Measurements from ENCODE around the gene PPIL1. TPM values are rescaled to one million over a fixed set of nuclear protein-coding genes. Genes with fewer than 3 reads are reported as not detected.

Gene PPIL1
- total and polyA plus RNA-seq, 2 experiments from 2014 or later = 51.7 to 53.0 TPM

DNA sequence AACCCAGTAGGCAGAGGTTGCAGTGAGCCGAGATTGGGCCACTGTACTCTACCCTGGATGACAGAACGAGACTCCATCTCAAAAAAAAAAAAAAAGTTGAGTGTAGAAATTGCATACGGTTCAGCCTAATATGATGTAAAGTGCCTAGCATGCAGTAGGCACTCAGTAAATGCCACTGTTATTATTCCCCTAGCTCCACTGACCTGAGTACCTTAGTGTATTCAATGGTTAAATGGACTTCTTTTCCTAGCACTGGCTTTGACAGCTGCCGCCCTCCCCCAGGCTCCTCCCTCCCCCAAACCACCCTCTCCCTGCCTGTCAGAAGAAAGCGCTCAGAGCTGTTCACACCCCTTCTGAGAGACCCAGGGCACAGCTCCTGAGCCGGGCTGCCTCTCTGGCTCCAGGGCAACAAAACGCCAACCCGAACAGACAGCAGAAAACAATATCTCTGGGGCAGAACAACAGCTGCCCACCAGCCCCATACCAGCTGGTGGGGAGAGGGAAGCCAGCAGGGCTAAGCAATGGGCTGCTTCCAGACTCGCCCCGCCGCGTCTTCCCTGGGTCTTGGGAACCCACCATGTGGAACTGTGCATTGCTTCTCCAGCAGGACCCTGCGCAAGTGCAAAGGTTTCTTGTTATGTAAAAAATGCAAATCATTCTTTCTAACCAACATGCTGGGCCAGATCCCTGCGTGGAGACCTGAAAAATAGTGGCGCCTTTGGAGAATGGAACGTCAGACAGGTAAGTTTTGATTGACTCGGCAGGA, 39.8 kb downstream of the PPIL1 start:
- Histone ChIP-seq H3K27me3 (peaks cover 21% of the 10 kb centered on the region), H3K9me3 (ENCODE audit: low read depth) (no peaks in the 10 kb centered on the region), H3K4me3 (no peak overlapping the region), H2AFZ (no peak overlapping the region), H3K27ac (no peak overlapping the region), H3K4me2 (no peak overlapping the region), H4K20me1 (ENCODE audit: insufficient read depth, poor library complexity, severe bottlenecking) (no peaks in the 10 kb centered on the region), H3K4me1 (ENCODE audit: insufficient read depth) (peaks cover 10% of the 10 kb centered on the region), H3K79me2 (no peaks in the 10 kb centered on the region), H3K36me3 (replicated peaks; ENCODE audit: insufficient read depth, low read depth) (no peaks in the 10 kb centered on the region), H3K9me2 (replicated peaks; ENCODE audit: insufficient read depth) (no peaks in the 10 kb centered on the region)
- no peak for DNase-seq (ENCODE audit: low spot score)
- no peak for TF ChIP-seq EZH2phosphoT487 (IDR thresholded peaks at IDR 0.05; ENCODE audit: low read depth, severe bottlenecking, unreplicated experiment)
- TF ChIP-seq, protein P1, sequence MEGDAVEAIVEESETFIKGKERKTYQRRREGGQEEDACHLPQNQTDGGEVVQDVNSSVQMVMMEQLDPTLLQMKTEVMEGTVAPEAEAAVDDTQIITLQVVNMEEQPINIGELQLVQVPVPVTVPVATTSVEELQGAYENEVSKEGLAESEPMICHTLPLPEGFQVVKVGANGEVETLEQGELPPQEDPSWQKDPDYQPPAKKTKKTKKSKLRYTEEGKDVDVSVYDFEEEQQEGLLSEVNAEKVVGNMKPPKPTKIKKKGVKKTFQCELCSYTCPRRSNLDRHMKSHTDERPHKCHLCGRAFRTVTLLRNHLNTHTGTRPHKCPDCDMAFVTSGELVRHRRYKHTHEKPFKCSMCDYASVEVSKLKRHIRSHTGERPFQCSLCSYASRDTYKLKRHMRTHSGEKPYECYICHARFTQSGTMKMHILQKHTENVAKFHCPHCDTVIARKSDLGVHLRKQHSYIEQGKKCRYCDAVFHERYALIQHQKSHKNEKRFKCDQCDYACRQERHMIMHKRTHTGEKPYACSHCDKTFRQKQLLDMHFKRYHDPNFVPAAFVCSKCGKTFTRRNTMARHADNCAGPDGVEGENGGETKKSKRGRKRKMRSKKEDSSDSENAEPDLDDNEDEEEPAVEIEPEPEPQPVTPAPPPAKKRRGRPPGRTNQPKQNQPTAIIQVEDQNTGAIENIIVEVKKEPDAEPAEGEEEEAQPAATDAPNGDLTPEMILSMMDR (IDR thresholded peaks at IDR 0.05; ENCODE audit: poor library complexity) = no peak
- no peak for TF ChIP-seq EZH2 (IDR thresholded peaks at IDR 0.05; ENCODE audit: borderline replicate concordance)
- 39% methylated on average over 17 of the region's 17 CpGs for WGBS (ENCODE audit: low lambda C conversion rate, missing lambda C conversion rate)

GRCh38 chr6:36833182-36833789, 41.3 kb downstream of the PPIL1 start:
- H3K9me2 ChIP-seq (replicated peaks; ENCODE audit: insufficient read depth) = no peaks in the 10 kb centered on the region
- H3K4me3 ChIP-seq = no peak overlapping the region
- no peak for DNase-seq (ENCODE audit: low spot score)
- H3K4me1 ChIP-seq (ENCODE audit: insufficient read depth) = peaks cover 10% of the 10 kb centered on the region
- peaks cover 10% of the 10 kb centered on the region for H3K27me3 ChIP-seq
- no peaks in the 10 kb centered on the region for H3K36me3 ChIP-seq (replicated peaks; ENCODE audit: insufficient read depth, low read depth)
- H3K4me2 ChIP-seq = no peak overlapping the region
- TF ChIP-seq EZH2phosphoT487 (IDR thresholded peaks at IDR 0.05; ENCODE audit: low read depth, severe bottlenecking, unreplicated experiment) = no peak
- TF ChIP-seq, protein P1 (IDR thresholded peaks at IDR 0.05; ENCODE audit: poor library complexity) = no peak
- no peak for TF ChIP-seq EZH2 (IDR thresholded peaks at IDR 0.05; ENCODE audit: borderline replicate concordance)
- H3K79me2 ChIP-seq = no peaks in the 10 kb centered on the region
- no peak overlapping the region for H2AFZ ChIP-seq
- H3K9me3 ChIP-seq (ENCODE audit: low read depth) = no peaks in the 10 kb centered on the region
- H3K27ac ChIP-seq = no peak overlapping the region
- no peaks in the 10 kb centered on the region for H4K20me1 ChIP-seq (ENCODE audit: insufficient read depth, poor library complexity, severe bottlenecking)
- WGBS (ENCODE audit: low lambda C conversion rate, missing lambda C conversion rate) = 98% methylated on average over 7 of the region's 7 CpGs

- Histone ChIP-seq H3K27ac (no peak overlapping the region), H3K9me2 (replicated peaks; ENCODE audit: insufficient read depth) (no peaks in the 10 kb centered on the region), H3K36me3 (replicated peaks; ENCODE audit: insufficient read depth, low read depth) (no peaks in the 10 kb centered on the region), H4K20me1 (ENCODE audit: insufficient read depth, poor library complexity, severe bottlenecking) (no peaks in the 10 kb centered on the region), H3K9me3 (ENCODE audit: low read depth) (no peaks in the 10 kb centered on the region), H3K79me2 (no peaks in the 10 kb centered on the region), H3K27me3 (peaks cover under 1% of the 10 kb centered on the region), H3K4me3 (no peak overlapping the region), H2AFZ (no peak overlapping the region), H3K4me1 (ENCODE audit: insufficient read depth) (peaks cover 10% of the 10 kb centered on the region), H3K4me2 (no peak overlapping the region)
- WGBS (ENCODE audit: low lambda C conversion rate, missing lambda C conversion rate) = 97% methylated on average over 5 of the region's 5 CpGs
- TF ChIP-seq, protein P1 (IDR thresholded peaks at IDR 0.05; ENCODE audit: poor library complexity) = no peak
- TF ChIP-seq EZH2phosphoT487 (IDR thresholded peaks at IDR 0.05; ENCODE audit: low read depth, severe bottlenecking, unreplicated experiment) (no peak), EZH2 (IDR thresholded peaks at IDR 0.05; ENCODE audit: borderline replicate concordance) (no peak)
- DNase-seq (ENCODE audit: low spot score) = no peak
These were observed 42.3 kb downstream of the PPIL1 start for GRCh38 chr6:36832313-36832712.

Measured in hepatocyte (in vitro differentiated cells).